ENCODE data around the gene GRHL3. TPM values are rescaled to one million over a fixed set of nuclear protein-coding genes. Genes with fewer than 3 reads are reported as not detected.

Gene GRHL3
- total and polyA plus RNA-seq, 10 of the 15 experiments (the other 5 are each of a cell fraction or from before 2014, with no cell fraction given), result 0.07 to 0.87 (median 0.34) TPM

DNA sequence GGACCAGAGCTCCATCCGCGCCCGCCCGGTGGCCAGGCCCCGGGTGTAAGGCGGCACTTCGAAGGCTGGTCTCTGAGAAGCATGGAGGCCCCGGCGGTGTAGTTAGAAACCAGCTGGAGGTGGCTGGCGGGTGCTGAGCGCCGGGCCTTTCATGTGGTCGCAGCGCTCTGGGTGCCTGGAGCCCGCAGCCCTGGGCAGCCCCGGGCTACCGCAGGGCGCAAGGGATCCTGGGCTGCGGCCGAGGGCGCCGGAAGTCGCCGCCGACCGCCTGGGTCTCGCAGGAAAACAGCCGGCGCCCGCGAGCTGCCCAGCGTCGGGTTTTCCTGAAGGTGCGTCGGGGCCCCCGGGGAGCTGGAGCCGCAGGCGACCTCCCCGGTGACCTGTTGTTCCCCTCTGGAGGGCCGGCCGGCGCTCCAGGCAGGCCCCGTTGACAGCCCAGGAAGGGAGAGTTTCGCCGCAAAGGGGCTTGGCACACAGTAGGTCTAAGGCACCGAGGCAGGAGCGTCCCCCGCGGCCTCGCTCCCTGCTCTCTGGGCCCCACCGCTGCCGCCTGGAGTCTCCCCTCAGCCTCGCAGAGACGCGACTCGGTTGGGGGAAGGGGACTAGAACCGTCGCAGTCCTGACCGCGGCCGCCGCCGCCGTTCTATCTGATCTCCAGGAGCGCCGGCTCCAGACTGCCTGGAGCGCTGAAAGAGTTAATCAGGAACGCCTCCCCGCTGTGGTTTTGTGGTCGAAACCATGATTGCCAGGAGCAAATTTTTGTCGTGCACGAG is 2.7 kb downstream of the GRHL3 start (continued):
- TF ChIP-seq HDGF (IDR thresholded peaks at IDR 0.05) (no peak), IKZF2 (IDR thresholded peaks at IDR 0.05) (peak; percentile 53), RELA (IDR thresholded peaks at IDR 0.05; ENCODE audit: borderline replicate concordance, partially characterized antibody) (no peak), NR2F1 (conservative IDR thresholded peaks at IDR 0.05) (peak; percentile 79), TCF3 (IDR thresholded peaks at IDR 0.05; ENCODE audit: borderline replicate concordance, insufficient read depth, low read depth, low read length) (0 out of 2 replicates have a peak, but pooled peaks have one; percentile 65), SUZ12 (IDR thresholded peaks at IDR 0.05; ENCODE audit: unreplicated experiment) (peak; percentile 47), ZNF24 (IDR thresholded peaks at IDR 0.05) (no peak), SMC3 (IDR thresholded peaks at IDR 0.05; ENCODE audit: borderline replicate concordance, low read length) (no peak), GATAD2B (conservative IDR thresholded peaks at IDR 0.05; ENCODE audit: low read depth) (peak; percentile 64; the same call in 1 of the 2 replicates)
- TF ChIP-seq, protein P1, sequence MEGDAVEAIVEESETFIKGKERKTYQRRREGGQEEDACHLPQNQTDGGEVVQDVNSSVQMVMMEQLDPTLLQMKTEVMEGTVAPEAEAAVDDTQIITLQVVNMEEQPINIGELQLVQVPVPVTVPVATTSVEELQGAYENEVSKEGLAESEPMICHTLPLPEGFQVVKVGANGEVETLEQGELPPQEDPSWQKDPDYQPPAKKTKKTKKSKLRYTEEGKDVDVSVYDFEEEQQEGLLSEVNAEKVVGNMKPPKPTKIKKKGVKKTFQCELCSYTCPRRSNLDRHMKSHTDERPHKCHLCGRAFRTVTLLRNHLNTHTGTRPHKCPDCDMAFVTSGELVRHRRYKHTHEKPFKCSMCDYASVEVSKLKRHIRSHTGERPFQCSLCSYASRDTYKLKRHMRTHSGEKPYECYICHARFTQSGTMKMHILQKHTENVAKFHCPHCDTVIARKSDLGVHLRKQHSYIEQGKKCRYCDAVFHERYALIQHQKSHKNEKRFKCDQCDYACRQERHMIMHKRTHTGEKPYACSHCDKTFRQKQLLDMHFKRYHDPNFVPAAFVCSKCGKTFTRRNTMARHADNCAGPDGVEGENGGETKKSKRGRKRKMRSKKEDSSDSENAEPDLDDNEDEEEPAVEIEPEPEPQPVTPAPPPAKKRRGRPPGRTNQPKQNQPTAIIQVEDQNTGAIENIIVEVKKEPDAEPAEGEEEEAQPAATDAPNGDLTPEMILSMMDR (IDR thresholded peaks at IDR 0.05 in 2 of 3, conservative IDR thresholded peaks at IDR 0.05 in 1 of 3; ENCODE audit: control insufficient read depth in 2 of 3, extremely low read depth in 1 of 3, insufficient read depth in 1 of 3, low read depth in 3 of 3, low read length in 3 of 3), result no peak
- TF ChIP-seq, protein P2, sequence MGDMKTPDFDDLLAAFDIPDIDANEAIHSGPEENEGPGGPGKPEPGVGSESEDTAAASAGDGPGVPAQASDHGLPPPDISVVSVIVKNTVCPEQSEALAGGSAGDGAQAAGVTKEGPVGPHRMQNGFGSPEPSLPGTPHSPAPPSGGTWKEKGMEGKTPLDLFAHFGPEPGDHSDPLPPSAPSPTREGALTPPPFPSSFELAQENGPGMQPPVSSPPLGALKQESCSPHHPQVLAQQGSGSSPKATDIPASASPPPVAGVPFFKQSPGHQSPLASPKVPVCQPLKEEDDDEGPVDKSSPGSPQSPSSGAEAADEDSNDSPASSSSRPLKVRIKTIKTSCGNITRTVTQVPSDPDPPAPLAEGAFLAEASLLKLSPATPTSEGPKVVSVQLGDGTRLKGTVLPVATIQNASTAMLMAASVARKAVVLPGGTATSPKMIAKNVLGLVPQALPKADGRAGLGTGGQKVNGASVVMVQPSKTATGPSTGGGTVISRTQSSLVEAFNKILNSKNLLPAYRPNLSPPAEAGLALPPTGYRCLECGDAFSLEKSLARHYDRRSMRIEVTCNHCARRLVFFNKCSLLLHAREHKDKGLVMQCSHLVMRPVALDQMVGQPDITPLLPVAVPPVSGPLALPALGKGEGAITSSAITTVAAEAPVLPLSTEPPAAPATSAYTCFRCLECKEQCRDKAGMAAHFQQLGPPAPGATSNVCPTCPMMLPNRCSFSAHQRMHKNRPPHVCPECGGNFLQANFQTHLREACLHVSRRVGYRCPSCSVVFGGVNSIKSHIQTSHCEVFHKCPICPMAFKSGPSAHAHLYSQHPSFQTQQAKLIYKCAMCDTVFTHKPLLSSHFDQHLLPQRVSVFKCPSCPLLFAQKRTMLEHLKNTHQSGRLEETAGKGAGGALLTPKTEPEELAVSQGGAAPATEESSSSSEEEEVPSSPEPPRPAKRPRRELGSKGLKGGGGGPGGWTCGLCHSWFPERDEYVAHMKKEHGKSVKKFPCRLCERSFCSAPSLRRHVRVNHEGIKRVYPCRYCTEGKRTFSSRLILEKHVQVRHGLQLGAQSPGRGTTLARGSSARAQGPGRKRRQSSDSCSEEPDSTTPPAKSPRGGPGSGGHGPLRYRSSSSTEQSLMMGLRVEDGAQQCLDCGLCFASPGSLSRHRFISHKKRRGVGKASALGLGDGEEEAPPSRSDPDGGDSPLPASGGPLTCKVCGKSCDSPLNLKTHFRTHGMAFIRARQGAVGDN (IDR thresholded peaks at IDR 0.05), result peak; percentile 74; the same call in 1 of the 2 replicates
